Ascending aorta (tissue), 2 donors: ENCODE measurements around the gene AIP. TPM values are rescaled to one million over a fixed set of nuclear protein-coding genes. Genes with fewer than 3 reads are reported as not detected.
"Not testable (repeated sequence)": the region's sequence is repeated elsewhere in the genome, so short reads cannot be mapped to it uniquely, and the experiment has no call there.

ENCODE experiments used
- DNase-seq, 2 donors: peaks; one replicate each; pipeline ENCODE4 v3.0.0-alpha.2; 2019; ENCODE audit warnings: low spot score in 2 of 2
- H3K27ac ChIP-seq, 2 donors: fragments of 200-600 bp; sonication (generic); one replicate each; pipeline ENCODE4 v1.5.1; 2016 to 2017; ENCODE audit warnings: mild to moderate bottlenecking in 1 of 2
- H3K27me3 ChIP-seq: fragments of 200-600 bp; sonication (generic); one replicate; pipeline ENCODE4 v1.5.1; 2017
- H3K36me3 ChIP-seq, 2 donors: fragments of 200-600 bp; sonication (generic); one replicate each; pipeline ENCODE4 v1.5.1; 2016
- H3K4me1 ChIP-seq, 2 donors: fragments of 200-600 bp; sonication (generic); one replicate each; pipeline ENCODE4 v1.5.1; 2016 to 2017; ENCODE audit warnings: mild to moderate bottlenecking in 1 of 2
- H3K4me3 ChIP-seq, 2 donors: fragments of 200-600 bp; sonication (generic); one replicate each; pipeline ENCODE4 v1.5.1; 2016 to 2017; ENCODE audit warnings: mild to moderate bottlenecking in 1 of 2
- H3K9me3 ChIP-seq, 2 donors: fragments of 200-600 bp; sonication (generic); one replicate each; pipeline ENCODE4 v1.5.1; 2016
- CTCF ChIP-seq, 3 experiments: fragments of 200-600 bp in 2 of 3; fragments of 450-650 bp in 1 of 3; sonication (generic) in 2 of 3; IDR thresholded peaks; one replicate each; pipeline ENCODE4 v1.5.1; 2016 to 2019; ENCODE audit warnings: antibody characterized with exemption in 3 of 3, mild to moderate bottlenecking in 1 of 3, moderate library complexity in 1 of 3
- intact Hi-C: fragments of 100-400 bp; cut with DNase I; formaldehyde crosslinking; loops from one replicate; pipeline ENCODE4 v1.15.1; 2023
- total RNA-seq: library from RNA; depleted of rRNA; stranded (reverse); fragments of >200 nt; gene quantifications from one replicate; pipeline ENCODE4 v1.1.0, GENCODE V29; 2016

The AIP gene
- total RNA-seq, 1 donor from 2014 or later: 116 TPM

GRCh38 chr11:67468456-67468758 is 14.4 kb upstream of the AIP start:
- no peaks in the 10 kb centered on the region for H3K36me3 ChIP-seq
- intact Hi-C loops: no loop called here

GRCh38 chr11:67468759-67469507 is 13.9 kb upstream of the AIP start, which contains the start of gene TMEM134:
TMEM134 (minus strand) TSS chr11:67469251; CDS start chr11:67469192, 59 bp downstream.
- Histone ChIP-seq H3K27me3 (no peaks in the 10 kb centered on the region), H3K9me3 (no peaks in the 10 kb centered on the region), H3K27ac (peak within 1 kb of the TSS; percentile 71 to 89), H3K4me3 (peak within 1 kb of the TSS; percentile 61 to 69), H3K36me3 (no peaks in the 10 kb centered on the region), H3K4me1 (peaks cover 5 to 21% of the 10 kb centered on the region in 2 donors)
- peak; percentile 59 to 64 (median 61) for TF ChIP-seq CTCF (IDR thresholded peaks at IDR 0.05)
- intact Hi-C loops: loop anchor here (1.0 kb wide), 5 partner anchors 13 to 68 kb away; partner anchors contain the start of genes CORO1B, PITPNM1, PPP1CA and RPS6KB2
- peak; percentile 58 to 95 for DNase-seq

More at GRCh38 chr11:67468456-67468758, 14.4 kb upstream of the AIP start:
- no peaks in the 10 kb centered on the region for H3K9me3 ChIP-seq
- DNase-seq: no peak
- no peak for TF ChIP-seq CTCF (IDR thresholded peaks at IDR 0.05)
- H3K27me3 ChIP-seq: no peaks in the 10 kb centered on the region
- peaks cover 5 to 25% of the 10 kb centered on the region in 2 donors for H3K4me1 ChIP-seq
- H3K4me3 ChIP-seq: peak overlapping the region; percentile 61 to 69
- peak overlapping the region; percentile 63 to 71 for H3K27ac ChIP-seq

GRCh38 chr11:67469508-67469811 is 13.4 kb upstream of the AIP start:
- no peaks in the 10 kb centered on the region for H3K36me3 ChIP-seq
- H3K27ac ChIP-seq: peak overlapping the region; percentile 71 to 89
- H3K4me1 ChIP-seq: peaks cover 0 to 16% of the 10 kb centered on the region in 2 donors
- intact Hi-C loops: loop anchor here (1.0 kb wide), 5 partner anchors 13 to 68 kb away; partner anchors contain the start of genes CORO1B, PITPNM1, PPP1CA and RPS6KB2
- peak overlapping the region; percentile 61 to 69 for H3K4me3 ChIP-seq
- no peak for TF ChIP-seq CTCF (IDR thresholded peaks at IDR 0.05)
- DNase-seq: no peak
- no peaks in the 10 kb centered on the region for H3K9me3 ChIP-seq
- H3K27me3 ChIP-seq: no peaks in the 10 kb centered on the region

GRCh38 chr11:67470337-67471002 is 12.4 kb upstream of the AIP start:
- H3K4me1 ChIP-seq: peaks cover 0 to 13% of the 10 kb centered on the region in 2 donors
- intact Hi-C loops: no loop called here
- no peaks in the 10 kb centered on the region for H3K27me3 ChIP-seq
- no peaks in the 10 kb centered on the region for H3K9me3 ChIP-seq
- no peak for DNase-seq
- H3K27ac ChIP-seq: no peak overlapping the region
- TF ChIP-seq CTCF (IDR thresholded peaks at IDR 0.05): no peak
- H3K36me3 ChIP-seq: no peaks in the 10 kb centered on the region
- no peak overlapping the region for H3K4me3 ChIP-seq

- no peak overlapping the region for H3K27ac ChIP-seq
- no peaks in the 10 kb centered on the region for H3K27me3 ChIP-seq
- no peak for DNase-seq
- no peak overlapping the region for H3K4me3 ChIP-seq
- no peak for TF ChIP-seq CTCF (IDR thresholded peaks at IDR 0.05)
- H3K4me1 ChIP-seq: peaks cover 0 to 5% of the 10 kb centered on the region in 2 donors
- H3K9me3 ChIP-seq: no peaks in the 10 kb centered on the region
- H3K36me3 ChIP-seq: no peaks in the 10 kb centered on the region
- intact Hi-C loops: no loop called here
These were observed 9.9 kb upstream of the AIP start for GRCh38 chr11:67472882-67473281.

GRCh38 chr11:67476692-67477091 is 6.1 kb upstream of the AIP start:
- H3K9me3 ChIP-seq, H3K27me3 ChIP-seq, H3K36me3 ChIP-seq, DNase-seq, H3K4me3 ChIP-seq, intact Hi-C loops, H3K27ac ChIP-seq, H3K4me1 ChIP-seq: not testable (repeated sequence)

- H3K27me3 ChIP-seq, H3K4me3 ChIP-seq, DNase-seq, H3K4me1 ChIP-seq, H3K27ac ChIP-seq, intact Hi-C loops, H3K36me3 ChIP-seq, H3K9me3 ChIP-seq: not testable (repeated sequence)
These were observed 5.3 kb upstream of the AIP start for GRCh38 chr11:67477344-67478050.
